PFSK-1 (cell line): ENCODE data around the gene TAF7L. TPM values are rescaled to one million over a fixed set of nuclear protein-coding genes. Genes with fewer than 3 reads are reported as not detected.

Experiments
- FOXP2 ChIP-seq: optimal IDR thresholded peaks from 2 replicates; pipeline ENCODE3; 2011; ENCODE audit warnings: borderline replicate concordance, control low read depth, inconsistent platforms; ENCODE audit not compliant: insufficient read depth; ENCODE audit errors: extremely low read length, extremely low read depth
- POLR2AphosphoS5 ChIP-seq: IDR thresholded peaks from 2 replicates; pipeline ENCODE4 v1.6.1; 2012; ENCODE audit warnings: low read depth, mild to moderate bottlenecking, control low read depth, low read length, moderate library complexity
- REST ChIP-seq, 2 experiments: IDR thresholded peaks; 2 replicates each; pipeline versions ENCODE4 v1.6.1 to v1.8.0; 2011 to 2012; ENCODE audit warnings: low read depth in 2 of 2, low read length in 2 of 2, control low read depth in 1 of 2, inconsistent platforms in 1 of 2, mild to moderate bottlenecking in 1 of 2, moderate library complexity in 1 of 2; ENCODE audit not compliant: insufficient read depth in 1 of 2
- SIN3A ChIP-seq: IDR thresholded peaks from 2 replicates; pipeline ENCODE4 v1.6.1; 2012; ENCODE audit warnings: mild to moderate bottlenecking, low read length, moderate library complexity, borderline replicate concordance; ENCODE audit not compliant: insufficient read depth
- TAF1 ChIP-seq: IDR thresholded peaks from 2 replicates; pipeline ENCODE4 v1.6.1; 2012; ENCODE audit warnings: low read length, control low read depth, borderline replicate concordance; ENCODE audit not compliant: insufficient read depth
- polyA plus RNA-seq: library from polyadenylated mRNA; unstranded; fragments of >200 nt; gene quantifications from one replicate; pipeline ENCODE4 v1.2.1, GENCODE V29; 2012; ENCODE audit warnings: low read depth, missing spikeins; ENCODE audit not compliant: insufficient read length

TAF7L gene
- polyA plus RNA-seq, result 0.15 TPM

DNA sequence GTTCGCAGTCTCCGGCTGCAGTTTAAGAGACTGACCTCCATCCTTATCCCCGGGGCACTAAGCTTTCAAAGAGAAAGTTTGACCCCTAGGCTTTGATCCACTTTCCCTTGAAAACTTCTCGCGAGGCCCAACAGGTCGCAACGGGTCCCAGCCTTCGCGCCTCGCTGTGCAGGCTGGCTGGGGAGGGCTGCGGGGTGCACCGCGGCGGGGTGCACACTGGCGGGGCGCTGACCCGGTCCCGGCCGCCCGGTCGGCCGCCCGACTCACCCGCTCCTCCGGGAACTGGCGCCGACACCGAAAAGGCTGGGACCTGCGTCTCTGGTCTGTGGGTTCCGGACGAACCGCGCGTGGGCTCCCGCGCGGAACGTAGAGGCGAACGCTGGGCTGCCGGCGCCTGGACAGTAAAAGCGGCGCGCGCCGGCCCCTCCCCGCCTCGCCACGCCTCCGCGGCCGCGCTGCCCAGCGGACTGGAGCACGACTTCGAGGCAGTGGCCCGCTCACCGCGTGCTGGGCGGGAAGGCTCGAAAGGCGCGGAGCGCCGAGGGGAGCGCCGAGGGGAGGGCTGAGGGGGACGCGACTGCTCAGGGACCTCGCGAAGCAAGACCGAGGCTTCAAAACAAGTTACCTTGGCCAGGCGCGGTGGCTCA is at the start of gene TAF7L:
Gene TAF7L, minus strand, starts transcription at position 378 of the 647 bp plus-strand sequence. CDS start 3,791 bp downstream, outside the sequence.
- TF ChIP-seq POLR2AphosphoS5, result no peak
- TF ChIP-seq FOXP2, result no peak
- no peak for TF ChIP-seq TAF1
- TF ChIP-seq SIN3A, result no peak
- TF ChIP-seq REST (IDR thresholded peaks at IDR 0.05; ENCODE audit: insufficient read depth in 1 of 2, low read depth in 2 of 2, low read length in 2 of 2), result no peak

GRCh38 chrX:101337776-101338271 is 46.7 kb upstream of the TAF7L start:
- no peak for TF ChIP-seq POLR2AphosphoS5
- no peak for TF ChIP-seq TAF1
- no peak for TF ChIP-seq REST (IDR thresholded peaks at IDR 0.05; ENCODE audit: insufficient read depth in 1 of 2, low read depth in 2 of 2, low read length in 2 of 2)
- TF ChIP-seq SIN3A, result no peak
- TF ChIP-seq FOXP2, result no peak

DNA sequence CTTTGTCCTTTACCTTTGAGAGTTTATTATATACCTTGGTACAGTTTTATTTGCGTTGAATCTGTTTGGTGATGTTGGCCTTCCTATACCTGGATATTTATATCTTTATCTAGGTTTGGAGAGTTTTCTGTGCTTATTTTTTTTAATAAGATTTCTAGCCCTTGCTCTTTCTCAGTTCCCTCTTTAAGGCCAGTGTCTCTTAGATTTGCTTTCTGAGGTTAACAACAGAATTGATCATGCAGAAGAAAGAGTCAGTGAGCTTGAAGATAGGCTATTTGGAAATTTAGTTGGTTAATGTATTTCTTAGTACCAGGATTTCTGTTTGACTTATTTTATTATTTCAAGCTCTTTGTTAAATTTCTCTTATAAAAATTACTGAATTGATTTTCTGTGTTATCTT is 12.7 kb upstream of the TAF7L start:
- no peak for TF ChIP-seq FOXP2

GRCh38 chrX:101287402-101287801 is 3.7 kb downstream of the TAF7L start:
- TF ChIP-seq SIN3A (no peak), FOXP2 (no peak), POLR2AphosphoS5 (no peak), REST (IDR thresholded peaks at IDR 0.05; ENCODE audit: insufficient read depth in 1 of 2, low read depth in 2 of 2, low read length in 2 of 2) (no peak), TAF1 (no peak)

GRCh38 chrX:101276238-101276637 is 14.9 kb downstream of the TAF7L start:
- TF ChIP-seq SIN3A, result no peak
- TF ChIP-seq REST (IDR thresholded peaks at IDR 0.05; ENCODE audit: insufficient read depth in 1 of 2, low read depth in 2 of 2, low read length in 2 of 2), result no peak
- no peak for TF ChIP-seq POLR2AphosphoS5
- no peak for TF ChIP-seq TAF1
- TF ChIP-seq FOXP2, result no peak
